AG20443 (cell line): ENCODE results near the gene PTGER2.

Source experiments
- DNase-seq: peaks from one replicate; pipeline ENCODE4 v3.0.0; 2012; ENCODE audit warnings: low spot score, mixed read lengths

Gene PTGER2

DNA sequence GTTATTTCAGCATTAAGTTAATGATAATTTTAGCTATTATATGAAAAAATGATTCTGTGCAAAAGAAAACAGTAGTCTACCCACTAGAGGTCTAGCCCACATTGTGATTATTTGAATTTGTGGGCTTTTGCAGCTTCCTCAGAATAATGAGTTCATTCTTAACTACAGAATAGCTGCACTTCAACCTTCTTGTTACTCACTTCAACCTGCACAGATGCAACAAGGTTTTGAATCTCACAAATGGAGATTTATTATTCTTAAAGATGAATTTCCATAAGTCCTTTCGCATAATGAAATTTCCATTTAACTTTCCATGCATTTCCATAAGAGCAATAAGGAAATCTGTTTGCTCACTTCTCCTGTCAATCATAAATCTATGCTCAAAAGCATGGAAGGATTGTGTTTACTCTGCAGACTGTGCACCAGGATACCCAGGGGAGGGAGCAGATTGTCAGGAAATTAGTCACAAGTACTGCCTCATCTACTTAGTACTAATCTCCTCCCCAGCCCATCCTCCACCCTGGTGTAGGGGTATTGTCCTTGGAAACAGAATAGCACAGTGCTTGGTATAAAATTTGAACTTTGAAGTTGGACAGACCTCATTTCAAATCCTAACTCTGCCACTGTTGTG lies 24.1 kb downstream of the PTGER2 start:
- DNase-seq = peak; percentile 48

DNA sequence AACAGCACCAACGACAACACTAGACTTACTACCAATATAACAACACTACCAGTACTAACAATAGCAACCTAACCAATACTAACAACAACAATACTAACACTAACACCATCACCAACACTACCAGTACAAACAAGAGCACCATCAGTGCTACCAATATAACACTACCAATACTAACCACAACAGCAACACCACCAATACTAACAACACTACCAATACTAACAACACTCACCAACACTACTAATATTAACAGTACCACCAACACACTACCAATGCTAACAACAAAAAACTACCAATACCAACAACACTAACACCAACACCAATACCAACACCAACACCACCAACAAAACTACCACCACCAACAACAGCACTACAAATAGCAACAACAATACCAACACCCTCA lies 25.1 kb downstream of the PTGER2 start:
- DNase-seq = no peak

DNA sequence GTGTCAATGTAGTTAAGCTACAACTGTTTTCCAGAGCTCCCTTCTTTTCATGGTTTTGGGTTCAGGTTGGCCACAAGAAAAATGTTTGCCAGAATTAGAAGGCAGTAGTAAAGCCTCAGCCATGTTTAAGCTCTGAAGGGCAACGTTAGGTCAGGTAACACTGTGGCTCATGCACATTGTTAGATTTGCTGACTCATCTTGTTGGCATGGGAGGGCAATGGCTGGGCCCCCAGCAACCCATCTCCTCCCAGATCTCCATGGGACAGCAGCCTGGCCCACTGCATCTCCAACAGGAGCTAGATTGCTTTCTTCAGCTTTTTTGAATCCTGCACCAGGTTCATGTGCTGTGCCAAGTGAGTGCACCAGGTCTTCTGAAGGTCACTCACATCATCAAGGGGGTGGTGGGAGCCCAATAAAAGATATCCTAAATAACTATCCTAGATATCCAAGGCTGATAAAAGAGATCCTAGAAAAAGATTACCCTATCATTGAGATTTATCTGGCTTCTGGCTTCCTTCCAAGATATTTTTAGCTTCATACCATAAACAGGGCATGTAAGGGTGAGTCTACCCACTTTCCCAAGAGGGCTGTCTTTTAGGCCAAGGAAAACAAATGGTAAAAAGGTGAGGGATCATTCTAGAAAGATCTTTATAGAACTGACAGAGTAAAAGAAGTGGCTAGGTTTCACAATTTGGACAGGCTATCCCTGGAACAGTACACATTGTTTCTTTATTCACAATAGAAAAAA lies 28.9 kb downstream of the PTGER2 start:
- DNase-seq = no peak

DNA sequence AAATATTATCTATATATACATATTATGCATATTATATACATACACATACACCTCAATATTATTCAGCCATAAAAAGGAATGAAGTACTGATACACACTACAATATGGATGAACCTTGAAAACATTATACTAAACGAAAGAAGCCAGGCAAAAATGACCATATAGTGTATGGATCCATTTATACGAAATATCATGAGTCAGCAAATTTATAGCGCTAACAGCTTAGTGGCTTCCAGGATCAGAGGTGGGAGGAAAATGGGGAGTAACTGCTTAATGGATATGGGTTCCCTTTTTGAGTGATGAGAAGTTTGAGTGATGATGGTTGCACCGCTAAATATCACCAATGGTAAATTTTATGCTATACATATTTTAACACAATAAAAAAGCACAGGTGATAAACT lies 32.7 kb downstream of the PTGER2 start:
- no peak for DNase-seq

DNA sequence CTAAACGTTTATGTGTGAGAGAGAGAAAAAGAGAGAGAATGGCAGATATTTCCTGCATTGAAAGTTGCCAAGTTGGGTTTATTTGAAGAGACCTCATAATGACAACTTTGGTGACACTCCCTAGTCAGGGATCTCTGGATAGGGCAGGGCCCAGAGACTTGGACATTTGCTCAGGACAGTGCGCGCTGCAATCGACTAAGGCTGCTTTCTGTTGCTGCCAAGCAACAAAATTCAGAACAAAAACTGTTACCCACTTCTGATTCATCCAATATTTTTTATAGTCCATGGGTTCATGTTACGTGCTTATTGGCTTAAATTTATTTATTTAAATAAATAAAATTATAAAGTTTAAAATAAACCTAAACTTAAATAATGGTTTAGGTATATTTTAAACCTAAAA lies 34.2 kb downstream of the PTGER2 start:
- peak; percentile 58 for DNase-seq

DNA sequence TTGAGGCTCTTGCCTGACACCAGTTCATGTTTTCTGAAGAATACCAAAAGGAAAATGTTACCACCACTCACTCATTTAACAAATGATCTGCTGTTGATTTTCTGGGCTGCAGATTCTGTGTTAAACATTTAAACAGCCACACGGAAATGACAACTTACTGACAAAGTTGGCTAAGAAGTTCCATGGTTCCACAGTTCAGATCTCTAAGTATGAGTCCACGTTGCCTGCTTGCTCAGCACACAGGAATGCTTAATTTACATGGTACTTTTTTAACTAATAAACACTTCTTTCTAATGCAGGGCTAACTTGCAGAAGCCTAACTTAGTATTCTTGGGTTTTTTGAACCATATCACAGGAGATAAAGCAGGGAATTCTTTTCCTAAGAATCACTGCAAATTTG lies 34.7 kb downstream of the PTGER2 start:
- DNase-seq = no peak

DNA sequence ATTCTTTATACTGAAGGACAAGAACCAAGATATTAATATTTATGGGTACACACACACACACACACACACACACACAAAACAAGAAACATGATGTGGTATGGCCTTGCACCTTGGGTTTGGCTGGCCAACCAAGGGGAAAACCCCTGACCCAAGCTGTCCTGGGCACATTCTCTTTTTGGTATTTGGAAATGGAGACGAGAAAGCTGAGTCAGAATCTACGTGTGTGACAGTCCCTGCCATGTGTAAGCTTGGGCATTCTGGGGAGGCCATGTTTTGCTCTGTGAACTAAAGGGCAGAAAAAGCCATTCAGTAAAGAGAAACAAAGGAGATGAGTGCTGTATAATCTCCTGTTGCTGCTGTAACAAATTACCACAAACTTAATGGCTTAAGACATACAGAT lies 35.6 kb downstream of the PTGER2 start:
- no peak for DNase-seq

DNA sequence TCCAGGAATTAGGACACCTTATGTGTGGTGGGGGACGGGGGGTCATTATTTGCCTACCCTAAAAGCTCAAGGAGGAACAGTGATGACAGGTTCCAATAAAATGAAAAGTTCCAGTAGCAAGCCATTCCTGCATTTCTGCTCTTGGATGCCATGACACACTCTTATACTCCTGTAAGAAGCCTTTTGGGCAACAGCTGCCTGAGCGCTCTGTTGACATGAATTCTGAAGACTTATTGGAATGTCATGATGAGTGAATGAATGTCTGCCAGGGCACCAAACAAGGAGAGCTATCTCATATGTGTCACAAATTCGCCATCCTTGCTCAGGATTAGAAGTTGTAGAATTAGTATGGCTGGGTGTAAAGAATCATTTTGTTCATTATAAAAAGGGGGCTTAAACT lies 36.3 kb downstream of the PTGER2 start:
- no peak for DNase-seq

DNA sequence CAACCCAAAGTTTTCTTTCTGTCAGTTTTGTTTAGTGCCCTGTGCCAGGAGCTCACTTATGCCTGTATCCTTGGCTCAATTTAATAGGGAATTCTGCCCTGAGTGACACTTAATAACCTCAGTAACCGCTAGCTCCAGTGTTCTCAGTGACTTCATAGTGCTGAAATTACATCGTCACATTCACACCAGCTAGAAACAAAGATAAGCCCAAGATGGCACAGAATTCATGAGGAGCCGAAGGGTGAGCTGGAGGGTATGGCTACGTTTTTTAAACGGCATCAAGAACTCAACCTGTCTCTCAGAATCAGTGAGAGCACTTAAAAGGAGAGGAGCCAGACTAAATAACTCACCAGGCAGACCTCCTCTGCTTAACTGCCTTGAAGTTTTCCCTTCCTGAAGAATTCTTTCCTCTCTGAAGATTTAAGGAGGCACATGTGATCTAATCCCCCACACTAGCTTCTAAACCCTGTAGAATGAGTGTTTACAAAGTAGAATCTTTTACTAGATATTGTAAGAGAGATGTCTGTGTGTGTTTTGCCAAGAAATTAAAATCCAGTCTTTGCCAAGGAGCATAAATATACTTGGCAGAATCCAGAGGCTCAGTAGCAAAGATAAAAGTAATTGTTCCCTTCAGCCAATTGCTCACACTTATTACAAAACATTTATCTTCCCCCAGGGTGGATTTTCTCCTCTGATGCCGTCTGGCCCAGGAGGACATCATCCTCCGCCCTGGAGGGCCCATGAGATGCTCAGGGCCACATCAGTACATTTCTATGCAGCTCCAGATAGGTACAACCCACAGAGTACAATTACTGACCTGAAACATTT lies 37.3 kb downstream of the PTGER2 start:
- peak; percentile 46 for DNase-seq

DNA sequence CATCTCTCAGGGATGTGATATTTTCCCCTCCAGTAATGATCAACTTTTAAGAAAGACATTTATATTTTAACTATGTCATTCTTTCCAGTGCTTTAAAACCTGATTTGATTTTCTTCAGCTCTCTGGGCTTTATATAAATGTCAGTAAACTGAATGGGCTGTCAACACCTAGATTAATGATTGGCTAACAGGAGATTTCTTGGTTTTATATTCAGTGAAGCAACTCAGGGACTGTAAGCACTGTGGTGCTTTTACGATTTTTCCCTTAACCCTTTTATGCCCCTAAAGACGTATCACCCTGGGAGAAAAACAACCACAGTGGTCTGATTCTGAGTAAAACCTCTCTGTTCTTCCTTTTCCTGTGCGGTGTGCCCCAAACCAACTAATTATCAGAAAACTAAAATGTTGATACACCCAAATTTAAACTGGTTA lies 38.0 kb downstream of the PTGER2 start:
- no peak for DNase-seq

DNA sequence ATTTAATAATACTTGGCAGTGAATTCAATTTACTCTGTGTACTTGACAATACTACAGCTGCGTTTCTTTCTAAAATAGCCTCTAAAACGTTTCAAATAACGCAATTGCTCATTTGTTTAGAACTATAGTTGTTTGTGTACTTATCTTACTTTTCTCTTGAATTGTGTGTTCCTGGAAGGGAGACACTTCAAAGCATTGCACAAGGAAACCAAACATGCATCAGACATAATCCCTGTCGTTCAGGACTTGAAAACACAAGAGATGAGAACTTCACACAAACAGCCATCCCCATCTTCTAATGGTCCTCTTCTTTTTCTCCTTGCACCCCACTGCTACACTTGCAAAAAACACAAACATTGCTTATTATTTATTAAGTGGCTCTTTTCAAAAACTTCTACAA lies 38.5 kb downstream of the PTGER2 start:
- DNase-seq = no peak

DNA sequence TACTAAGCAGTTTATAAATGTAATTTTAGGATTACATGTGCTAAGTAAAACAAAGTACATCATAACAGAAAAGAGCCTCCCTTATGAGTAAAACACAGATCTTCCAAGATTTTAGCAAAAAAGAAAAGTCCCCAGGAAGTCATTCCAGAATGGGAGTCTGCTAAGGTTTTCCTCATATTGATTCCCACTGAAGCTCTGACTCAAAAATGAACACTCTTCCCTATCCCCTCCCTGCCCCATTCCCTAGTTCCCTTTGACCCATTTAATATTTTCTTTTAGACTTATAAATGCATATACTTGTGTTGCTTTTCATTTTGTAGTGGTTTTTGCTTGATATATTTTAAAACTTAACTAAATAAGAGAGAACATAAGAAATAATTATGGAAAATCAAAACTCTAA lies 40.1 kb downstream of the PTGER2 start:
- no peak for DNase-seq

DNA sequence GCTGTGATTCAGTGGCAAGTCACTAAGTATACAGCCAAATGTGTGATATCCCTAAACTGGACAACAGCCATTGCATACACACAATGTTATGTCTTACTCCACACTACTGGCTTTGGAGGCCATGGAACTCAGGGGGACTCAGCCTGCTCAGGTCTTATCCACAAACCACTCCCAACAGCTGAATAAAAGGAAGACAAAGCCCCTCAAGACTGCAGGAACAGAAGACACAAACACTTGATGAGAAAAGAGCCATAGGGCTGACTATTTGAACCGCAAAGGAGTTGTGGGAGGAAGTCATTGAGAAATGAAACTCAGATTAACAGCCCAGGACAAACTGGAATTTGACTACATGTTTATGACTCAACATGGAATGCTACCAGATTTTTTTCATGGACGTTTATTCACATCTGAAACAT lies 40.9 kb downstream of the PTGER2 start:
- peak; percentile 65 for DNase-seq

DNA sequence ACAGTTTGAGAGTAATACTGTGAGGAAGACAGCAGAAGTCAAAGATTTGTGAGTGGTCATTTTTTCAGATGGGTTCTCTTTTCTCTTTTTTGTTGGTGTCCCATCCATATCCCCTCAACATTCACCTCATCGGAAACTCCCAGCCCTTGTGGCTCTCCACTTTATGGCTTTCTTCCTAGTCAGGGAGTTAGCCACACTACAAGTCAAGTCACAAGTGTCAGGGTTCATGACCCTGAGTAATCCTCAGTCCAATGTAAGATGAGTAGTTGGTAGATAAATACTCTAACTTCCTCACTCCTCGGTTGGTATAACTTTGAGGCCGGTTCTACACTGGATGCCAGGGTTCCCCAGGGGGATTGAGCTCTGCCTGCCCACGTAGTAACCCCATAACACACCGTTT lies 41.4 kb downstream of the PTGER2 start:
- no peak for DNase-seq

DNA sequence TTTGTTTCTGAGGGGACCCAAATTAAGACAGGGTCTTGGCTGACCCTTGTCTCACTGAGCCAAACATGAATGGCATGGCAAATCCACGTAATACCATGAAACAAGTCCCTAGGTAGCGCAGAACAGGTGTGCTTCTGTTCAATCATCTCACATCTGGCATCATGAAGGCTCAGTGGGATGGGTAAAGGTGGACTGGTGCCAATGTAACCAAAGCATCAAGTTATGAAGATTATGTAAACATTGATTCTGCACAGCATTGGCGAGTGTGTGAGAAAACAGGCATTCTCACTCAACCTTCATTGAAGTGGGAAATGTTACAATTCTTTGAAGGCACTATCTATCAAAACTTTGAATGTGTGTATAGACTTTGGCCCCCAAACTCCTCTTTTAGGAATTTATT lies 41.9 kb downstream of the PTGER2 start:
- DNase-seq = no peak

DNA sequence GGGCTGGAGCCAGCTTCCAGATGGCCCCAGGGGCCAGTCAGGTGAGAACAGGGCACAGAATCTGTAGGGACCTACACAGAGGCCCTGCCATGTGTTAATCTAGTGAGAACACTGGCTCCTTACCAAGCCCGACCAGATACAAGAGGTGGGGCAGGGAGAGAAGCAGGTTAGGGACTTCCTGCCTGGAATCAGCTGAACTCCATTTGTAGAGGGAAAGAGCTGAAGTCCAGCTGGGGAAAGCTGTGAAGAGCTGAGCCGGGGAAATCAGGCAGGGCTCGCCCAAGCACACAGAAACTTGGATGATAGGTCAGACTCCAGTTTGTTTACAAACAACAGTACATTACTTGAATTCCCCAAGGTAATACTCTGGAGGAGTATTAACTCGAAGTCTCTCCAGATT lies 46.7 kb downstream of the PTGER2 start:
- DNase-seq = no peak

DNA sequence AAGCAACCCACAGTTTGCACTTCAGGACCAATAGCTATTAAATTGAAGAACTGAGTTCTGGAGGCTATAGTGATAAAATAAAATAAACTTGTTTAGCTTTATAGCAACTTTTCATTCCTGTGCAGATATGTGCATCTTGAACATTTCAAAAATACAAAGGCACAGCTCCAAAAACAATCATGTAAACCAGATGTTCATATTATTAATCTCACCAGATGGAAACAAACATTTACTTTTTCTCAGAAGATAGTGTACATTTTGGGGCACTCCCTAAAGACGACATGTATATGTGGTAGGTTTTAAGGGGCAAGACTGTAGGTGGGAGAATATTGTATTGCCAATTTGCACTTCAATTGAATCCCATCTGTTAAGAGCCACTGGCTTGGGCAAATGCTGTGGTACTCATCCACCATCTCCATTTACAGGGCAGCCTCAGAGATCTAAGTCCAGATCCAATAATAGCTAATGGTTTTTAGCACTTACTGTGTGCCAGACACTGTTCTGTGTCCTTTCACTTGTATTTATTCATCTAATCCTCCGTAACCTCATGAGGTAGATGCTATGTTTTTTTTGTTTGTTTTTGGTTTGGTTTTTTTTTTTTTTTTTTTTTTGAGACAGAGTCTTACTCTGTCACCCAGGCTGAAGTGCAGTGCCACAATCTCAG lies 49.1 kb downstream of the PTGER2 start:
- DNase-seq = no peak

DNA sequence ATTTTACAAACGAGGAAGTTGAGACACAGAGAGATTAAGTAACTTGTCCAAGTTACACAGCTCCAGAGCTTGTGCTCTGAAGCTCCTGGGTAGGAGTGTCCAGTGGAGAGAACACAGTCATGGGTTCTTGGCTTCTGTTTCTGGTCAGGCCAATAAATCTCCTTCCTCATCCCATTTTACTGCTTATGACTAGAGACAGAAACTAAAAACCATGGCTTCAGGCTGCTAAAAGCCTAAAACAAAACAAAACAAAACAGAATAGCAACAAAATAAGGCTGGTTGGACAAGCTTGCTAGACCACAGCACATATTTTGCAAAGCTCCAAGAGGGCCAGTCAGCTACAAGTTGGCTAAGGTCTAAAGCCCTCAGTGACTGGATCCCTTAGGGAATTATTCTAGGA lies 49.8 kb downstream of the PTGER2 start:
- no peak for DNase-seq

DNA sequence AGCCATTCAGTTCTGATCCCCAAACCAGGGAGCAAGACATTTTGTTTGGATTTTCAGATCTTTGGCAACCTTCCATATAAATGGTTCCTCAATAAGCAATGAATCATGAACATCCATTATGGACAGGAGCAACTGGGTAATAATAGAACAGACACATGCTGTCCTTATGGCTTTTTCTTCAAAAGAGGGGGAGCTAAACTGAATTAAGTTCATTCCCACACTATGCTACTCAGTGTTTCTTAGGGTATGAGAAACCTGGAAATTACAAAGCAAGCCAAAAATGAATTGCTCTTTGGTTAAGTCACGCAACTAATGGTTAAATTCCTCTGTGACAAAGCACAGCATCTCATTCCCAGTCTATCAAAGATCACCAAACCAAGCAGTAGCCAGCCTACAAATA lies 51.0 kb downstream of the PTGER2 start:
- no peak for DNase-seq

DNA sequence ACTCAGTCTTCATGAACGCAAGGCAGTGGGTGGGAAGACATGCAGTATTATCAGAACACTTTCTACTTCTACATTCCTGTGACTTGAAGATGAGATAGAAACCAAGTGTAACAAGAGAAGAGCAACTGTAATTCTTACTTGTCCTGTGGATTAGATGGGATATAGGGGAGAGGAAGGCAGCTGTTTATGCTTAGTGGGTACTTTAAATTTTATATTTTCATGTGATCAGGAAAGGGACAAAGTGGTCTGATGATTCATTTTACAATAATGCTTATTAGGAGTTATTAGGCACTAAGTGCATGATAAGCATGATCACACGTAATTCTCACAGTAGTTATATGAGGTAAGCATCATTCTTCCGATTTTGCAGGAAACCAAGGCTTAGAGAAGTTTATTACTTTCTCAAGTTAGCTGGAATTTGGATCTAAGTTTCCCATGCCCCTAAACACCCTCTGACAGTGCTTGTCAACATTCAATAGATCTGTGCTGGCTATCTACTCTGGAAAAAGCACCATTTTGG lies 52.7 kb downstream of the PTGER2 start:
- no peak for DNase-seq

DNA sequence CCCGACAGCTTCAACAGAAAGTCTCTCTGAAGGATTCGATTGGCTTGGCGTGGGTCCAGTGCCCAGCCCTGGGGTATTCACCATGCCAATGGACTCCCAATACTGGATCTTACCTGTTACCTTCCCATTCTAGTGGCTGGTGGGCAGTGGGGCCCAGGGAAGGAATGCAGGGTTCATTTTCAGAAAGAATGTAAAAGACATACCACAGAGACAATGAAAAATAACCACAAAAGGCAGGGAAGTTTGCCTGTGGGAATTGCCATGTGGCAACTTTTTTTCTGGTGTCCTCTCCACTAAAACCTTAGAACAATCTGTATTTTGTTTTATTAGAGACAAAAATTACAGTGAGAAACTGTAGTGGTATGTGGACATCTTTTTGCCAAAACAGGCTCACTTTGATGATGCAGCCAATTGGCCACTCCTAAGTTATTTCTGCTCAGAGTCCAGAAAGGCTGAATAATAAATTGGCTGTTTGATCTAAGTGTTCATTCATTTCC lies 55.2 kb downstream of the PTGER2 start:
- peak; percentile 71 for DNase-seq

DNA sequence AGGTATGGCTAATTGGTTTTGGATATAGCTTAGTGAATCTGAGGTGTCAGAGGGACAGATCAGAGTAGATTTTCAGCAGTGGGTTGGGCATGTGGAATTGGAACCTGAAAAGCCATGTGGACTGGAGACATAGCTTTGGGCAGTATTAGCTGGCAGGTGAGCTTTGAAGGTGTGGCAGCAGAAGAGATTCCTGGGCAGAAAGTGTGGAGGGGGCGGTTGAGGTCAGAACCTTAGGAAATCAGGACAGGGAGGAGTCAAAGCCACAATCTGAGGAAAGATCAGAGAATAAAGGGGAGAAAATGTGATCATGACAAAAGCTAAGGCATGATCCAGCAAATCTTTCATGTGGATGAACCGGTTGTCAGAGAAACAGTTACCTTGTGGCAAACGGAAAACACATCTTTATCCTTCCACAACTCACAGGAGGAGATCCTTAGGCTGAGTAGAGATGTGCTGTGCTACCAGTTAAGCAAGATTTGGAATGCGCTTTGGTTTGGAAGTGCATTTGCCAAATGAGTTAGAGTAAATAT lies 56.4 kb downstream of the PTGER2 start:
- DNase-seq = no peak
